Measurements from ENCODE around the gene SLC6A3. TPM values are rescaled to one million over a fixed set of nuclear protein-coding genes. Genes with fewer than 3 reads are reported as not detected.

Gene SLC6A3
- total and polyA plus RNA-seq, 12 donors, result 0.04 to 0.19 (median 0.18) TPM; not detected in 9

GRCh38 chr5:1471997-1472963 is 27.0 kb upstream of the SLC6A3 start:
- H3K9me3 ChIP-seq, result no peaks in the 10 kb centered on the region
- H3K27ac ChIP-seq, result no peak overlapping the region
- peaks cover 0 to 13% (median 0%) of the 10 kb centered on the region in 9 donors for H3K4me1 ChIP-seq
- H3K4me3 ChIP-seq, result no peak overlapping the region
- H3K36me3 ChIP-seq, result peaks cover 0 to 96% (median 7%) of the 10 kb centered on the region in 9 donors
- no peaks in the 10 kb centered on the region for H3K27me3 ChIP-seq
- DNase-seq (no peak), ATAC-seq (no peak)
- TF ChIP-seq, protein P1, sequence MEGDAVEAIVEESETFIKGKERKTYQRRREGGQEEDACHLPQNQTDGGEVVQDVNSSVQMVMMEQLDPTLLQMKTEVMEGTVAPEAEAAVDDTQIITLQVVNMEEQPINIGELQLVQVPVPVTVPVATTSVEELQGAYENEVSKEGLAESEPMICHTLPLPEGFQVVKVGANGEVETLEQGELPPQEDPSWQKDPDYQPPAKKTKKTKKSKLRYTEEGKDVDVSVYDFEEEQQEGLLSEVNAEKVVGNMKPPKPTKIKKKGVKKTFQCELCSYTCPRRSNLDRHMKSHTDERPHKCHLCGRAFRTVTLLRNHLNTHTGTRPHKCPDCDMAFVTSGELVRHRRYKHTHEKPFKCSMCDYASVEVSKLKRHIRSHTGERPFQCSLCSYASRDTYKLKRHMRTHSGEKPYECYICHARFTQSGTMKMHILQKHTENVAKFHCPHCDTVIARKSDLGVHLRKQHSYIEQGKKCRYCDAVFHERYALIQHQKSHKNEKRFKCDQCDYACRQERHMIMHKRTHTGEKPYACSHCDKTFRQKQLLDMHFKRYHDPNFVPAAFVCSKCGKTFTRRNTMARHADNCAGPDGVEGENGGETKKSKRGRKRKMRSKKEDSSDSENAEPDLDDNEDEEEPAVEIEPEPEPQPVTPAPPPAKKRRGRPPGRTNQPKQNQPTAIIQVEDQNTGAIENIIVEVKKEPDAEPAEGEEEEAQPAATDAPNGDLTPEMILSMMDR (IDR thresholded peaks at IDR 0.05), result no peak
- intact Hi-C loops (cut with DNase I), result loop anchor here in 2 of 10 donors (10.0 kb wide), 2 partner anchors 173 to 307 kb away; no protein-coding TSS in a partner anchor
- 95 to 97% methylated on average over 27 of the region's 27 CpGs for WGBS, 2 donors

- ATAC-seq (no peak), DNase-seq (no peak)
- WGBS, 2 donors, result 90% methylated on average over 8 of the region's 8 CpGs
- Histone ChIP-seq H3K4me3 (no peak overlapping the region), H3K4me1 (peaks cover 0 to 6% (median 0%) of the 10 kb centered on the region in 9 donors), H3K27me3 (no peaks in the 10 kb centered on the region), H3K36me3 (peaks cover 0 to 96% (median 7%) of the 10 kb centered on the region in 9 donors), H3K27ac (no peak overlapping the region), H3K9me3 (no peaks in the 10 kb centered on the region)
- intact Hi-C loops (cut with DNase I), result loop anchor here in 2 of 10 donors (10.0 kb wide), 2 partner anchors 173 to 307 kb away; no protein-coding TSS in a partner anchor
- TF ChIP-seq, protein P1 (IDR thresholded peaks at IDR 0.05), result no peak
Measured at GRCh38 chr5:1471240-1471853, 26.1 kb upstream of the SLC6A3 start.

DNA sequence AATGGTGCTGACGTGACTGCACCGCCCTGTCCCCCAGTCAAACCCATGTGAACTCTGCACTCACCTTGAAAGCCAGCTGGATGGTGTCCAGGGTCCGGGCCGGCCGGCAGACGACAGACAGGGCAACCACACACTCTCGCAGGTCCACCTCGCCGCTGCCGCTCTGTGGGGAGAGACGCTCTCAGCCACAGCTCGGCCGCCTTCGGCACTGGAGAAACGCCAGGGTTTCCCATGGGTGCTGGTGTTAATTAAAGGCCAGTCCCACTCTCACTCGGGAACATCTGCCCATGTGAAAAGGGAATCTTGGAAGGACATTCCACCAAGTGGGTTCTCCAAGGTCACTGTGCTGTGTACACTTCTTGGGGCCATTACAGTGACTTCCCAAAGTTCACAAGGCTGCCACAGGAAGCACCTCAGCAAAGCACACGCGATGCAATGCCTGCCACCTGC is 25.5 kb upstream of the SLC6A3 start:
- TF ChIP-seq, protein P1 (IDR thresholded peaks at IDR 0.05), result no peak
- H3K36me3 ChIP-seq, result peaks cover 0 to 96% (median 8%) of the 10 kb centered on the region in 9 donors
- H3K4me3 ChIP-seq, result no peak overlapping the region
- intact Hi-C loops (cut with DNase I), result loop anchor here in 2 of 10 donors (10.0 kb wide), 2 partner anchors 174 to 306 kb away; no protein-coding TSS in a partner anchor
- H3K9me3 ChIP-seq, result no peaks in the 10 kb centered on the region
- 73 to 80% methylated on average over 18 of the region's 18 CpGs for WGBS, 2 donors
- H3K4me1 ChIP-seq, result peaks cover 0 to 5% (median 0%) of the 10 kb centered on the region in 9 donors
- ATAC-seq (no peak), DNase-seq (no peak)
- no peak overlapping the region for H3K27ac ChIP-seq
- H3K27me3 ChIP-seq, result no peaks in the 10 kb centered on the region
